ENCODE data around the gene LYST.

- TF ChIP-seq CTCF (IDR thresholded peaks at IDR 0.05; ENCODE audit: insufficient read depth, low read length) (no peak), POLR2AphosphoS5 (IDR thresholded peaks at IDR 0.05; ENCODE audit: low read depth) (no peak), REST (IDR thresholded peaks at IDR 0.05; ENCODE audit: insufficient replicate concordance, low read depth) (no peak)
Observed at GRCh38 chr1:235822685-235823084, 44.0 kb downstream of the LYST start.
